ENCODE measurements around the gene AADACL4.

- TF ChIP-seq POLR2A (IDR thresholded peaks at IDR 0.05; ENCODE audit: low read length) (no peak), GATA1 (IDR thresholded peaks at IDR 0.05; ENCODE audit: low read depth, low read length) (no peak)
These were observed 22.4 kb downstream of the AADACL4 start for GRCh38 chr1:12666141-12666735.
